HCT116 (cell line): ENCODE measurements around the gene LRRC51. TPM values are rescaled to one million over a fixed set of nuclear protein-coding genes. Genes with fewer than 3 reads are reported as not detected.

Experiments used
- ATAC-seq: fragments of 200-7000 bp; cut with Tn5 transposase; 2 replicates; pipeline ENCODE4 v1.9.1; 2020; ENCODE audit warnings: mild to moderate bottlenecking, moderate library complexity
- BruUV-seq: library from RNA; stranded (reverse); fragments of 400-500 nt; replicated peaks from 2 replicates; lab custom pipeline; 2021; lab: Mats Ljungman, UMichigan
- CTCF ChIA-PET: fragments of 300-600 bp; sonication (Branson Sonifier 250); formaldehyde crosslinking; loops from one replicate; lab custom pipeline; 2021; ENCODE audit warnings: antibody characterized with exemption; lab: Charles Lee
- POLR2A ChIA-PET: fragments of 300-600, 350-600 bp; sonication (Branson Sonifier 250); formaldehyde crosslinking; loops from one replicate; lab custom pipeline; 2021; ENCODE audit warnings: antibody characterized with exemption; lab: Charles Lee
- RAD21 ChIA-PET, 2 experiments: fragments of 300-600 bp; sonication (Branson Sonifier 250); formaldehyde crosslinking; loops; one replicate each; lab custom pipeline; 2023; ENCODE audit warnings: low total read pairs in 2 of 2; ENCODE audit not compliant: uncharacterized antibody in 2 of 2, unreplicated experiment in 2 of 2, low non-redundant PET in 1 of 2; lab: Charles Lee
- DNase-seq: peaks from one replicate; pipeline ENCODE4 v3.0.0-alpha.2; 2010; ENCODE audit warnings: low read depth, low spot score
- H2AFZ ChIP-seq: fragments of 200-600 bp; shearing (Covaris generic), sonication (generic); 2 replicates; pipeline ENCODE4 v1.6.1; 2017; ENCODE audit warnings: low read depth, mixed run types, mixed read lengths, antibody characterized with exemption, low read length; ENCODE audit not compliant: poor library complexity, severe bottlenecking
- H3K27ac ChIP-seq: 2 replicates; pipeline ENCODE4 v1.5.1; 2012; ENCODE audit warnings: low read depth, low read length
- H3K27me3 ChIP-seq: fragments of 200-600 bp; sonication (generic); 2 replicates; pipeline ENCODE4 v1.6.1; 2016; ENCODE audit warnings: mixed run types, low read length, mixed read lengths; ENCODE audit not compliant: insufficient read depth
- H3K36me3 ChIP-seq, 2 experiments: fragments of 200-500 bp in 1 of 2; fragments of 200-600 bp in 1 of 2; sonication (Bioruptor generic) in 1 of 2; sonication (generic) in 1 of 2; 2 replicates each; pipeline versions ENCODE4 v1.5.1 to v1.6.1; 2014 to 2016; ENCODE audit warnings: low read length in 2 of 2, inconsistent platforms in 1 of 2, mixed read lengths in 1 of 2, mixed run types in 1 of 2; ENCODE audit not compliant: insufficient read depth in 2 of 2, control insufficient read depth in 1 of 2
- H3K4me1 ChIP-seq, 2 experiments: fragments of 200-600 bp in 1 of 2; sonication (generic) in 1 of 2; 2 replicates each; pipeline versions ENCODE4 v1.5.1 to v1.6.1; 2012 to 2017; ENCODE audit warnings: low read length in 2 of 2, inconsistent platforms in 1 of 2, mild to moderate bottlenecking in 1 of 2, mixed read lengths in 1 of 2, mixed run types in 1 of 2, moderate library complexity in 1 of 2; ENCODE audit not compliant: insufficient read depth in 2 of 2, control insufficient read depth in 1 of 2
- H3K4me2 ChIP-seq: fragments of 200-600 bp; sonication (generic); 2 replicates; pipeline ENCODE4 v1.6.1; 2017; ENCODE audit warnings: mixed run types, low read length, mixed read lengths
- H3K4me3 ChIP-seq, 2 experiments: fragments of 200-600 bp in 1 of 2; sonication (generic) in 1 of 2; replicated peaks in 1 of 2; 2 replicates each; pipeline ENCODE4 v1.5.1; 2011 to 2016; ENCODE audit warnings: low read length in 2 of 2, control low read depth in 1 of 2, low read depth in 1 of 2, mild to moderate bottlenecking in 1 of 2, mixed read lengths in 1 of 2, mixed run types in 1 of 2
- H3K79me2 ChIP-seq: fragments of 200-600 bp; sonication (generic); 2 replicates; pipeline ENCODE4 v1.6.1; 2017; ENCODE audit warnings: mild to moderate bottlenecking, mixed run types, low read length, moderate library complexity, mixed read lengths; ENCODE audit not compliant: insufficient read depth
- H3K9ac ChIP-seq: fragments of 200-600 bp; sonication (generic); 2 replicates; pipeline ENCODE4 v1.6.1; 2016; ENCODE audit warnings: low read length, mixed read lengths
- H3K9me2 ChIP-seq: fragments of 200-600 bp; sonication (generic), shearing (Covaris generic); 2 replicates; pipeline ENCODE4 v1.6.1; 2017; ENCODE audit warnings: mixed run types, mild to moderate bottlenecking, moderate library complexity; ENCODE audit not compliant: insufficient read depth
- H3K9me3 ChIP-seq, 2 experiments: fragments of 200-500 bp in 1 of 2; fragments of 200-600 bp in 1 of 2; sonication (Bioruptor generic) in 1 of 2; sonication (generic) in 1 of 2; 2 replicates each; pipeline ENCODE4 v1.6.1; 2014 to 2017; ENCODE audit warnings: low read length in 2 of 2, mixed read lengths in 2 of 2, inconsistent platforms in 1 of 2, low read depth in 1 of 2, mild to moderate bottlenecking in 1 of 2, mixed run types in 1 of 2, moderate library complexity in 1 of 2; ENCODE audit not compliant: control insufficient read depth in 1 of 2, insufficient read depth in 1 of 2
- H4K20me1 ChIP-seq: fragments of 200-600 bp; sonication (generic), shearing (Covaris generic); 2 replicates; pipeline ENCODE4 v1.6.1; 2017; ENCODE audit warnings: mixed run types, mild to moderate bottlenecking, moderate library complexity; ENCODE audit not compliant: insufficient read depth
- CBX3 ChIP-seq: IDR thresholded peaks from 2 replicates; pipeline ENCODE4 v1.6.1; 2012; ENCODE audit warnings: low read depth
- EZH2phosphoT487 ChIP-seq: fragments of 200-600 bp; IDR thresholded peaks from 2 replicates; pipeline ENCODE4 v1.6.1; 2018; ENCODE audit warnings: antibody characterized with exemption, borderline replicate concordance
- FOSL1 ChIP-seq: IDR thresholded peaks from 2 replicates; pipeline ENCODE4 v1.6.1; 2012; ENCODE audit warnings: low read depth
- SP1 ChIP-seq: IDR thresholded peaks from 2 replicates; pipeline ENCODE4 v1.6.1; 2012; ENCODE audit warnings: low read depth
- SRF ChIP-seq: IDR thresholded peaks from 2 replicates; pipeline ENCODE4 v1.6.1; 2012; ENCODE audit warnings: low read depth
- TCF7L2 ChIP-seq: IDR thresholded peaks from 2 replicates; pipeline ENCODE4 v1.7.0; 2011; ENCODE audit warnings: borderline replicate concordance, inconsistent platforms; ENCODE audit not compliant: insufficient read depth, insufficient read length; ENCODE audit errors: extremely low read depth
- ZFX ChIP-seq: fragments of 450-650 bp; IDR thresholded peaks from 2 replicates; pipeline ENCODE4 v1.6.1; 2017
- ZNF274 ChIP-seq: fragments of 200-500 bp; sonication (Bioruptor generic); IDR thresholded peaks from 2 replicates; pipeline ENCODE4 v1.6.1; 2014; ENCODE audit warnings: mild to moderate bottlenecking, low read depth, low read length, inconsistent platforms
- intact Hi-C: fragments of 100-400 bp; cut with micrococcal nuclease; formaldehyde crosslinking; loops from 2 replicates; pipeline ENCODE4 v1.10.0; 2022
- total RNA-seq: library from RNA; stranded (reverse); gene quantifications from one replicate; pipeline ENCODE4 v1.2.1, GENCODE V29; 2021; ENCODE audit not compliant: unreplicated experiment
- TF ChIP-seq, protein P1 (sequence below): IDR thresholded peaks from 2 replicates; pipeline ENCODE4 v1.6.1; 2011; ENCODE audit warnings: mild to moderate bottlenecking, low read length, moderate library complexity; ENCODE audit not compliant: insufficient replicate concordance; ENCODE audit errors: extremely low read depth
- TF ChIP-seq, protein P2 (sequence below): IDR thresholded peaks from 2 replicates; pipeline ENCODE4 v1.6.1; 2012
- TF ChIP-seq, protein P3 (sequence below): IDR thresholded peaks from 2 replicates; pipeline ENCODE4 v1.6.1; 2012; ENCODE audit warnings: low read depth

The LRRC51 gene
- total RNA-seq, 1 experiment from 2014 or later: 10.8 TPM

DNA sequence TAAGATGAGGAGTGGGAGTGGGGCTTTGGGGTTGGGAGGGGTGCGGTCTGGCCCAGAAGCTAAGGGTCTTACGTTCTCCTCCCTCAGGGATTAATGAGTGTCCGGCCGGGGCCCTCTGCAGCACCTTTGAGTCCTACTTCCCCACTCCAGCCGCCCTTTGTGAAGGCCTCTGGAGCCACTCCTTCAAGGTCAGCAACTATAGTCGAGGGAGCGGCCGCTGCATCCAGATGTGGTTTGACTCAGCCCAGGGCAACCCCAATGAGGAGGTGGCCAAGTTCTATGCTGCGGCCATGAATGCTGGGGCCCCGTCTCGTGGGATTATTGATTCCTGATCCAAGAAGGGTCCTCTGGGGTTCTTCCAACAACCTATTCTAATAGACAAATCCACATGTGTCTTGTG, 58.9 kb downstream of the LRRC51 start:
- Histone ChIP-seq H3K27ac (no peak overlapping the region), H3K9me3 (no peaks in the 10 kb centered on the region), H3K9ac (no peak overlapping the region), H2AFZ (no peak overlapping the region), H4K20me1 (no peaks in the 10 kb centered on the region), H3K36me3 (no peaks in the 10 kb centered on the region), H3K4me2 (no peak overlapping the region), H3K4me1 (peaks cover 0 to 14% of the 10 kb centered on the region in 2 experiments; a peak in 1 of 4 replicates), H3K4me3 (no peak overlapping the region), H3K9me2 (no peaks in the 10 kb centered on the region), H3K79me2 (no peaks in the 10 kb centered on the region), H3K27me3 (no peaks in the 10 kb centered on the region)
- intact Hi-C loops: no loop called here
- DNase-seq (no peak), ATAC-seq (no peak)
- ChIA-PET CTCF (no interaction called here), RAD21 (no interaction called here), POLR2A (no interaction called here)
- BruUV-seq: no TSS peak
- no peak for TF ChIP-seq SP1
- no peak for TF ChIP-seq ZFX
- TF ChIP-seq, protein P1, sequence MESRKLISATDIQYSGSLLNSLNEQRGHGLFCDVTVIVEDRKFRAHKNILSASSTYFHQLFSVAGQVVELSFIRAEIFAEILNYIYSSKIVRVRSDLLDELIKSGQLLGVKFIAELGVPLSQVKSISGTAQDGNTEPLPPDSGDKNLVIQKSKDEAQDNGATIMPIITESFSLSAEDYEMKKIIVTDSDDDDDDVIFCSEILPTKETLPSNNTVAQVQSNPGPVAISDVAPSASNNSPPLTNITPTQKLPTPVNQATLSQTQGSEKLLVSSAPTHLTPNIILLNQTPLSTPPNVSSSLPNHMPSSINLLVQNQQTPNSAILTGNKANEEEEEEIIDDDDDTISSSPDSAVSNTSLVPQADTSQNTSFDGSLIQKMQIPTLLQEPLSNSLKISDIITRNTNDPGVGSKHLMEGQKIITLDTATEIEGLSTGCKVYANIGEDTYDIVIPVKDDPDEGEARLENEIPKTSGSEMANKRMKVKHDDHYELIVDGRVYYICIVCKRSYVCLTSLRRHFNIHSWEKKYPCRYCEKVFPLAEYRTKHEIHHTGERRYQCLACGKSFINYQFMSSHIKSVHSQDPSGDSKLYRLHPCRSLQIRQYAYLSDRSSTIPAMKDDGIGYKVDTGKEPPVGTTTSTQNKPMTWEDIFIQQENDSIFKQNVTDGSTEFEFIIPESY: no peak
- no peak for TF ChIP-seq EZH2phosphoT487
- no peak for TF ChIP-seq TCF7L2
- TF ChIP-seq, all 23 proteins: peak for 0

DNA sequence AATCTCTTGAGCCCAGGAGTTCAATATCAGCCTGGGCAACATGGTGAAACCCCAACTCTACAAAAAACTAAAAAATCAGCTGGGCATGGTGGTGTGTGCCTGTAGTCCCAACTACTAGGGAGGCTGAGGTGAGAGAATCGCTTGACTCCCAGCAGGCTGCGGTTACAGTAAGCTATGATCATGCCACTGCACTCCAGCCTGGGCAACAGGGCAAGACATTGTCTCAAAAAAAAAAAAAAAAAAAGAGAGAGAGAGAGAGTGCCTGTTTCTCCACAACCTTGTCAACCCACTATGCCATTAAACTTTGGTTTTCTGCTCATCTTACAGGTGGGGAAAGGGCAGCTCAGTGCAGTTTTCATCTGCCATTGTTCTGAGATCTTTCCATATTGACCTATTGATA, 60.0 kb downstream of the LRRC51 start:
- no peak for TF ChIP-seq SRF
- TF ChIP-seq FOSL1: no peak
- TF ChIP-seq, protein P2, sequence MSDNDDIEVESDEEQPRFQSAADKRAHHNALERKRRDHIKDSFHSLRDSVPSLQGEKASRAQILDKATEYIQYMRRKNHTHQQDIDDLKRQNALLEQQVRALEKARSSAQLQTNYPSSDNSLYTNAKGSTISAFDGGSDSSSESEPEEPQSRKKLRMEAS: no peak
- TF ChIP-seq, protein P3, sequence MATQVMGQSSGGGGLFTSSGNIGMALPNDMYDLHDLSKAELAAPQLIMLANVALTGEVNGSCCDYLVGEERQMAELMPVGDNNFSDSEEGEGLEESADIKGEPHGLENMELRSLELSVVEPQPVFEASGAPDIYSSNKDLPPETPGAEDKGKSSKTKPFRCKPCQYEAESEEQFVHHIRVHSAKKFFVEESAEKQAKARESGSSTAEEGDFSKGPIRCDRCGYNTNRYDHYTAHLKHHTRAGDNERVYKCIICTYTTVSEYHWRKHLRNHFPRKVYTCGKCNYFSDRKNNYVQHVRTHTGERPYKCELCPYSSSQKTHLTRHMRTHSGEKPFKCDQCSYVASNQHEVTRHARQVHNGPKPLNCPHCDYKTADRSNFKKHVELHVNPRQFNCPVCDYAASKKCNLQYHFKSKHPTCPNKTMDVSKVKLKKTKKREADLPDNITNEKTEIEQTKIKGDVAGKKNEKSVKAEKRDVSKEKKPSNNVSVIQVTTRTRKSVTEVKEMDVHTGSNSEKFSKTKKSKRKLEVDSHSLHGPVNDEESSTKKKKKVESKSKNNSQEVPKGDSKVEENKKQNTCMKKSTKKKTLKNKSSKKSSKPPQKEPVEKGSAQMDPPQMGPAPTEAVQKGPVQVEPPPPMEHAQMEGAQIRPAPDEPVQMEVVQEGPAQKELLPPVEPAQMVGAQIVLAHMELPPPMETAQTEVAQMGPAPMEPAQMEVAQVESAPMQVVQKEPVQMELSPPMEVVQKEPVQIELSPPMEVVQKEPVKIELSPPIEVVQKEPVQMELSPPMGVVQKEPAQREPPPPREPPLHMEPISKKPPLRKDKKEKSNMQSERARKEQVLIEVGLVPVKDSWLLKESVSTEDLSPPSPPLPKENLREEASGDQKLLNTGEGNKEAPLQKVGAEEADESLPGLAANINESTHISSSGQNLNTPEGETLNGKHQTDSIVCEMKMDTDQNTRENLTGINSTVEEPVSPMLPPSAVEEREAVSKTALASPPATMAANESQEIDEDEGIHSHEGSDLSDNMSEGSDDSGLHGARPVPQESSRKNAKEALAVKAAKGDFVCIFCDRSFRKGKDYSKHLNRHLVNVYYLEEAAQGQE: no peak
- no peak for TF ChIP-seq ZNF274
- TF ChIP-seq CBX3: no peak
- TF ChIP-seq EZH2phosphoT487: no peak
- DNase-seq (no peak), ATAC-seq (no peak)
- POLR2A ChIA-PET: no interaction called here
- Histone ChIP-seq H3K9me2 (no peaks in the 10 kb centered on the region), H3K36me3 (no peaks in the 10 kb centered on the region), H3K27me3 (no peaks in the 10 kb centered on the region), H3K27ac (no peak overlapping the region), H3K4me3 (no peak overlapping the region), H2AFZ (no peak overlapping the region), H3K4me1 (peaks cover 0 to 14% of the 10 kb centered on the region in 2 experiments; a peak in 1 of 4 replicates), H3K9me3 (no peaks in the 10 kb centered on the region), H3K9ac (no peak overlapping the region), H4K20me1 (no peaks in the 10 kb centered on the region), H3K4me2 (no peak overlapping the region), H3K79me2 (no peaks in the 10 kb centered on the region)
- CTCF ChIA-PET: no interaction called here
- BruUV-seq: no TSS peak
- RAD21 ChIA-PET: interaction anchor here in 1 of 2 experiments (0.7 kb wide), 1 partner anchor 116 kb away, joined by 5 read pairs; no protein-coding TSS in a partner anchor
- intact Hi-C loops: no loop called here
